Thyroid gland (tissue), 4 donors: ENCODE measurements around the gene DOCK3.

Experiments used
- CTCF ChIP-seq, 6 experiments: fragments of 200-600 bp in 3 of 6; fragments of 450-650 bp in 3 of 6; sonication (generic) in 3 of 6; IDR thresholded peaks; one replicate each; pipeline ENCODE4 v1.5.1; 2016 to 2019; ENCODE audit warnings: antibody characterized with exemption in 6 of 6, mild to moderate bottlenecking in 2 of 6, inconsistent platforms in 1 of 6, moderate library complexity in 1 of 6
- POLR2A ChIP-seq, 2 donors: fragments of 450-650 bp; IDR thresholded peaks; one replicate each; pipeline ENCODE4 v1.6.1; 2017; ENCODE audit warnings: antibody characterized with exemption in 2 of 2, mild to moderate bottlenecking in 2 of 2, moderate library complexity in 1 of 2

GRCh38 chr3:50972029-50972428, 297.3 kb downstream of the DOCK3 start:
- TF ChIP-seq CTCF (IDR thresholded peaks at IDR 0.05), result no peak
- TF ChIP-seq POLR2A (IDR thresholded peaks at IDR 0.05), result no peak
